ENCODE measurements around the gene MTFP1.
"Not testable (repeated sequence)": the region's sequence is repeated elsewhere in the genome, so short reads cannot be mapped to it uniquely, and the experiment has no call there.

Gene MTFP1, protein sequence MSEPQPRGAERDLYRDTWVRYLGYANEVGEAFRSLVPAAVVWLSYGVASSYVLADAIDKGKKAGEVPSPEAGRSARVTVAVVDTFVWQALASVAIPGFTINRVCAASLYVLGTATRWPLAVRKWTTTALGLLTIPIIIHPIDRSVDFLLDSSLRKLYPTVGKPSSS

DNA sequence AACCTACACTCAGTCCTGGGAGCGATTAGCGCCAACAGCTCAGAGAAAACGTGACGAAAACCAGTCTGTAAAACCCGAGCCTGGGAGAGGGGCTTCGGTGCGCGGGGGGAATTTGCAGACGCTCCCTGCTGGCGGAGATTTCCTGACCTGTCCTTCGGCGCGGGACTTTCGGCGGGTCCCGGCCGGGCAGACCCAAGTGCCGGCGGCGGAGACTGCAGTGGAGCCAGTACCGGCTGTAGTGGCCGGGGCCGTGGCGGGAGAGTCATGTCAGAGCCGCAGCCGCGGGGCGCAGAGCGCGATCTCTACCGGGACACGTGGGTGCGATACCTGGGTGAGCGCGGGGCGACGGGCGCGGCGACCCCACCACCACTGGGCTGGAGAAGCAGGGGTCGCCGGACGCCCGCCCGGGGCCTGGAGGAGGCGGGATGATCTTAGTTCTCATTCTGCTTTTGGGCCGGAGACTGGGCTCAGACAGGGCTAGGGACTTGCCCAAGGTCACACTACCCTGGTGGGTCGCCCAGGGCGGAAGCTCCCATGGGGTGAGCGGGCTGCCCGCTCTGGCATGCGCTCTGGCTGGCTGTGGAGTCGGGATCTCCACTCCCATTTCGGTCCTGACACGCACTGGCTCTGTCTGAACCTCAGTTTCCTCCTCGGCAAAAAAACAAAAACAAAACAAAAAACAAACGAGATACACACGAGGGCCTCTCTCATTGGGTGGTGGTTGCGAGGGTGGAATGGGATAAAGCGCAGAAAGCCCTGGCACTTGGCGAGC lies at the start of gene MTFP1:
MTFP1 (plus strand) TSS at position 153 of the 772 bp plus-strand sequence; CDS start at position 265, 112 bp downstream.
- DNase-seq = peak; percentile 77

DNA sequence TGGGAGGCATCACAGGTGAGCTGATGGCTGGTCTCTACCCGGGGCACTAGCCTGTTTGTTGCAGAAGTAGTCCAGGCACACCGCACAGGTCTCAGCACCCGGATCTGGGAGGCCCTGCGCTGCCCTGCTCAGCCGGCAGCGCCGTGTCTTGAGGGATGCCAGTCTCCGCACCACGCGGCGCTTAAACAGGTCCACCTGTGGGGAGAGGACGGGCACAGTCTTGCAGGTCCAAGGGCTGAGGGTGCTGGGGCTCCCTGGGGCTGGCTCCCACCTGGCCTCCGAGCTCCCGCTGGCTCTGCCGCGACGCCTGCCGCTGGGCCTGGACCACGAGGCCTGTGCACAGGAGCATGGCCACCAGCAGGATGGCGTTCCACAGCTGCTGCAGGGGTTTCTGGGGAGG lies 45.6 kb upstream of the MTFP1 start:
- no peak for DNase-seq

DNA sequence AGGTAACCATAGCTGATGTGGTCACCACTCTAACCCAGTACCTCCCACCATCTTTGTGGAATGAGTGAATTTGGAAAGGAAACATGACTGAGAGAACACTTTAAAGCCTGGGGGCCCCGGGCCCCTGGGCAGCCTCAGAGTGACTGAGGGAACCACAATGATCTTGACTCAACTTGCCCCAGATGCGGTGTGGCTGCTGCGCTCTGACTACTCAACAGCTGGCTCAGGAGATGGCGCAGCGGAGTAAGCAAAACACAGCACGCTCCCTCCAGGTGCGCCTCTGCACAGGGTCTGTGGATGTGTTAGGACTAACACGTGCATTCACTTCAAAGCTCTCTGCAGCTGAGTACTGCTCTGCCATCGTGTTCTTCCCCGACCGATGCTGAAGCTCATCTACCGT lies 44.3 kb upstream of the MTFP1 start:
- no peak for DNase-seq

DNA sequence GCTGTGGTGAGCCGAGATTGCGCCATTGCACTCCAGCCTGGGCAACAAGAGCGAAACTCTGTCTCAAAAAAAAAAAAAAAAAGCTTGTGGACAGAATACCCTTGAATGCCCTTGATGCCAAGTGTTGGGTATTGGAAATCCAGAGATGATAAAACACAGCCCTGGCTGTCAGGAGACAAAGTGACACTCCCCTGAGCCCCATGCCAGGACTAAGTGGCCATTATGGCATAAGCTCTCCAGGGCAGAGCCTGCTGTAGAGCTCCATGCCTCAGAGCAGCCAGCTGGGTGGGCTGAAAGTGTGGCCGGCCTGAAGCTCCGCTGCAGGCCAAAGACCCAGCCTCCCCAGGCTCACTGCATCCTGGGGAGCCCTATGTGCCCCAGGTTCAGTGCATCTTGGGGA lies 43.2 kb upstream of the MTFP1 start:
- no peak for DNase-seq

DNA sequence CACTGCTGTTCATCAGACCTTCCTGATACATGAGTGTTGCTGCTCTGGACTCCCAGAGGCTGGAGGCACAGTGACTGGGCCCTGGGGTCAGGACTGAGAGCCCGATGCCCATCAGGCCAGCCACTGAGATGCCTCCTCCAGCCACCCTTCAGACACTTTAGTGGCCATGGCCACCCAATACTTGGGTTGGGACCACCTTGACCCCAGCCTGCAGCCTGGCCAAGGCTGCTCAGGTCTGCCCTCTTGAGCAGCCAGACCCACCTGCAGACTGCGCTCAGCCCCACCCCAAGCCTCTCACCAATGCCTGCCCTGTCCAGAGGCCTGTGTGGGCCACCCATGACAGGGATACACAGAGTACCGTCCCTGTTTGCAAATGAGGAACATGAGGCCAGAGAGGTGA lies 42.5 kb upstream of the MTFP1 start:
- no peak for DNase-seq

DNA sequence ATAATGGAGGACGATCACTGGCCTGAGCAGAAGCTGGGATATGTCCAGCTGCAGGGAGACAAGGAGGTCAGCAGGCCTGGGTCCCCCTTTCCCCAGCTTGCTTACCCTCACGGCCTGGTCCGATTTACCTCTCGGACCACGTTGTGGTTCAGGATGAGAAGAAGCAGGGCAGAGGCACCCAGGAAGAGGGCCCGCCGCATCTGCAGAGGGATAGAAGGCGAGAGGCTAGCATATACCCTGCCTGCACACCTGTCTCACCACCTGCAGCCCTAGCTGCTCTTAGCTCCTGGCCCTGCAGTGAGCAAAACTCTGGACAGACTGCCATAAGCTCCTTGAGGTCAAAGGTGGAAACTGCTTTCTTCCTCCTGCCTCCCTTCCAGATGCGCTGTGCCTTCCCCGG lies 39.6 kb upstream of the MTFP1 start:
- no peak for DNase-seq

DNA sequence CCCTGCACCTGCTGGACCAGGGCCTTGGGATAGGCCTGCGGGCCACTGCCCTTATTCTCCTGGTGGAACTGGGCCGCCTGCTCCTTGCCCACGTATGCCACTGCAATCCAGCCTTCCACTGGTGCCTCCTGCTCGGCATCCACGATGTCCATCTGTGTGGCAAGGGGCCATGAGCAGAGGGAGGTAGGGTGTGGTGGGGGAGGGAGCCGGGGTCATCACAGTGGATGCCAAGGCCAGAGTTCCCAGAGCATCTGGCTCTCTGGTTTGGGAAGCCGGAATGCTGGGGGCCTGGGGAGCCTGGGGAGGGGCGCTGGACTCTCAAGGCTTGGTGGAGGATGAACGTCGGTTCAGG lies 39.0 kb upstream of the MTFP1 start:
- no peak for DNase-seq

DNA sequence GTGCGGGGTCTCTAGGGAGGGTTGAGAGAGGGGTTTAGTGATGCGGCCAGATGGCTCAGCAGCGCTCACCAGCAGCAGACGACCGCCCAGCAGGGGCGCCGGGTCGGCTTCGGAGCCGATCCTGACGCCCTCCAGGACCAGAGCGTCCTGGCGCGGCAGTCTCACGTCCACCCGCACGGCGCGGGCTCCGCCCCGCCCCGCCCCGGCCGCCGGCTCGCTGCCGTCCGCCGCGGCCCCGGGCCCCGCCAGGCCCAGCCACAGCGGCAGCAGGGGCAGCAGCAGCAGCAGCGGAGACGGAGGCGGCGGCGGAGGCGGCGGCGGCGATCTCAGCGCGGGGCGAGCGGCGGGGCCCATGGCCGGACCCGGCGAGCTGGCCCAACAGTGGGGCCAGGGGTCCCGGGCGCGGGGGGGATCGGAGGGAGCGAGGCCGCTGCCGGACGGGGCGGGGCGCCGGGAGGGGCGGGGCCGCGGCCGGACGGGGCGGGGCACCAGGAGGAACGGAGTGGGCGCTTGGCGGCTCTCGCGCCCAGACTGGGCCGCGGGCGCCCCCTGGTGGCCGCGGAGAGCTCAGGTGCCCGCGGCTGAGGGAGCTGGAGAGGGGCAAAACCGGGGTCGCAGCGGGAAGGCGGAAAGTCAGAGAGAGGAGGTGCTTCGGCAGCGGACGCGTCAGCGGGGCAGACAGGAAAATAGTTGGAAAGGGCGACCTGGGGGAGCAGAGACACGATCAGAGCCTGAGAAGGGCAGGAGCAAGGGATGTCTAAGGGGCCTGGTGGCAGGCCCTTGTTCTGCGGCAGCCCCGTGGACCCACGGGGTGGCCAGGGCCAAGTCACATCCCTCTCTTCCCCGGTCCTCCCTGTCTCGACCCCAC lies 38.4 kb upstream of the MTFP1 start, which contains the start of gene RNF215:
RNF215 (minus strand) TSS at position 452 of the 868 bp plus-strand sequence; CDS start at position 354, 98 bp downstream.
- peak; percentile 27 for DNase-seq

DNA sequence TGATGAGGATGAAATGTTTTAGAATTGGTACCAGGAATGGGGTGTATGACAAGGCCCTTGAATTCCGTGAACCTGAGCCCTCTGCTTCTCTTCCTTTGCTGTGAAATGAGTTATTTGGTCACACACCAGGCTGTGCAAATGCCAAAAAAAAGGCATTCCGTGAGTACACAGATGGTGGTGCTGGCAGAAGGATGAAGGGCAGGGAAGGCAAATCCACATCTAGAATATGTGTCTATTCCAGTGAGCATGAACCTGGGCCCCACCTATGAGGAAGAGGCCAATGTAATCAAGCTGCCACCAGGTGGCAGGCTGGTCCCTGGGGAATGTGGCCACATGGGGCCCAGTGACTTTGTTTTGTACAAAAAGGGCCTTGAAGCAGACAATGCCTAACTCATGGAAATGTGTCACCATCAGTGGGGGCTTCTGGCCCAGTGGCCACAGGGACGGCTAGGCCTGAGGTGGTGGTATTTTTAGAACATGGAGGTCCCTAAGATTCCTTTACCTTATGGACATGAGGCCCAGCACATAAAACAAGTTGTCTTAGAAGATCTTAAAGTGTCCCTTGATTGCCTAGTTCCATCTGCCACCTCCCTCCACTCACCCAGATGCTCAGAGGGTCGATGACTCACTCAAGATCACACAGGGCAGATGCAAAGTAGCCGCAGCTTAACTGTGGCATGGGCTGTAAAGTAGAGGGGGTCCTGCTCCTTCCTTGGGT lies 34.4 kb upstream of the MTFP1 start:
- DNase-seq = no peak

DNA sequence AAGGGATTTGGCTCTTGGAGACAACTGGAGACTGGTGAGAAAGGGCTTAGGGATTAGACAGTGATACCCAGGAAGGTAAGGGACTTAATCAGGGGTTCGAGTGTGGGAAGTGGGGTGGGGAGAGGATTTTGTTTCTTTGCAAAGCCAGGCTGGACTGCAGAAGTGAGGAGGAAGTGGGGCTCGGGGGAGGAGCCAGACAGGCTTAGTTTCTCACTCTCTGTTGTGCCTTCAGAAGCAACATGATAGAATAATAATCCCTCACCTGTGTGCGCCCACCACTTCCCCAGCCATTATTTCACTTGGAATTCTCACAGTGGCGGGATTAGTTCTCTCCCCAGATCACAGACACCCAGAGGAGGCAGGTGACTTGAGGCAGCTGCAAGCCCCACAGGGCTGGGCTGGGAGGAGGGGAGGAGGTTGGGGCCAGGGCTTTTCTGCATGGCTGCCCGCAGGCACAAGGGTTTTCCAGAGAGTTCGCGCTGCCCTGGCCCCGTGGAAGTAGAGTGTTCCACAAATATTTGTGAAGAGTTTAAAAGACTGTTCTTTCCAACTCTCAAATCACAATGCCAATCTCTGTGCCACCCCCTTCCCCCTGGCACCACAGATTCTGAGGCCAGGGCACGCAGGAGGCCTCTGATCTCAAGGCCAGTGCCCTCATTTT lies 32.8 kb upstream of the MTFP1 start:
- DNase-seq = no peak

DNA sequence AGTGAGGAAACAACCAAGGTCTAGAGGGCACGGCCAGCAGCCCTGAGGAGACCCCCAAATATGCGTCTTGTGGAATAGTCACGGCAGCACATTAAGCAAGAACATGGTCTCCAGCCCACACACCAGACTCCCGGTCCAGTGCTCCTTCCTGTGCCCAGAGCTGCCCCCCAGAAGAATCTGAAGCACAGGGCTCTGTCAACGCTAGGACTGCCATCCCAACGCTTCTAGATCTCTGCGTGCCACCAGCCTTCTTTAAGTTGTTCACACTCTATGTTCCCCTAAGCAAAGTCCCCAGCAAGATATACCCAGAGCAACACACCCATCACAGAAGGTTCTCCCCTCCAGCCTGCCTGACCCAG lies 32.3 kb upstream of the MTFP1 start:
- no peak for DNase-seq

DNA sequence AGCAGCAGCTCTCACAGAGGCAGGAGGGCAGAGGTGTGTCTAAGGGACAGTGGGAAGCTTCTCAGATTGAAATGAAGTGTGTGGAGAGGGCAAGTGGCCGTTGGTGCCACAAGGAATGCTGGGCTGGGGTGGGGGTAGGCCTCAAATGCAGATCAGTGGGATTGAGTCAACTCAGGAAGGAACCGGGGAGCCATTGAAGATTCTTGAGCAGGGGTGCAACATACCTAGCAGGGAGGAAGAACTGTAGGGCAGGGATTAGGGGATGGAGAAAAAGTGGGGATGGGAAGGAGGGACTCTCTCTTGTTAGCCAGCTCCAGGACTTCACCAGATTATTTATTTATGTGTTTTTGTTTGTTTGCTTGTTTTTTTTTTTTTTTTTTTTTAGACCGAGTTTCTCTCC lies 31.7 kb upstream of the MTFP1 start:
- DNase-seq = no peak

DNA sequence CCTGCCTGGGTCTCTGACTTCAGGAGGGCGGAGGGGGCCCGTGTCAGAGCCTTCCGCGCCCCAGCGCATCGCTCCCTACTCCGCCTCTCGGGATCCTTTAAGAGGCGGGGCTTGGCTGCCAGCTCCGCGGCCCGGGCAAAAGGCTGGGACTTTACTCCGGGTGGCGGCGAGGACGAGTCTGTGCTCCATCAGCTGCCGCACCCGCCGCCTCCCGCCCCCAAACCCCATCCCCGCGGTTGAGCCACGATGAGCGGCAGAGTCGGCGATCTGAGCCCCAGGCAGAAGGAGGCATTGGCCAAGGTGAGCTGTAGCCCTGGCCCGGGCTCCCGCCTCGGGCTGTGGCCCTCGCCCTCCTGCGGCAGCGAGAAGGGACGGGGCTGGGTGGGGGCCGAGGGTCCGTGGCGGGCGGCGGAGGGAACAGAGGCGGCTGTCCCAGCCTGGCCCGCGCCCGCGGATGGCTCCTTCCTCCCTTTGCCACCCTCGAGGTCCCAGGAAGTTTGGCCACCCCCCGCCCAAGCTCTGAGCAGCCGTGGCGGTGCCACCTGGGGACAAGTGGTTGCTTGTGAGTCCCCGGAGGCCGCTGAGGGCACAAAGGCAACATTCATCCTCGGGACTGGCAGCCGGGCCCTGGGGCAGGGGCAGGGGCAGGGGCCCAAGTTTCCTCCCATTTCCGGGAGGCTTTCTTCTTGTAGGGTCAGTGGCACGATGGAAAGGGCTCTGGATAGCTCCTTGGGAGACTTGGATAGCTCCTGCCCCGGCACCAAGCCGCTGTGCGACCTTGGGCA lies 28.5 kb upstream of the MTFP1 start, which contains the start of gene SEC14L2:
SEC14L2 (plus strand) TSS at position 148 of the 785 bp plus-strand sequence; CDS start at position 247, 99 bp downstream.
- peak; percentile 44 for DNase-seq

DNA sequence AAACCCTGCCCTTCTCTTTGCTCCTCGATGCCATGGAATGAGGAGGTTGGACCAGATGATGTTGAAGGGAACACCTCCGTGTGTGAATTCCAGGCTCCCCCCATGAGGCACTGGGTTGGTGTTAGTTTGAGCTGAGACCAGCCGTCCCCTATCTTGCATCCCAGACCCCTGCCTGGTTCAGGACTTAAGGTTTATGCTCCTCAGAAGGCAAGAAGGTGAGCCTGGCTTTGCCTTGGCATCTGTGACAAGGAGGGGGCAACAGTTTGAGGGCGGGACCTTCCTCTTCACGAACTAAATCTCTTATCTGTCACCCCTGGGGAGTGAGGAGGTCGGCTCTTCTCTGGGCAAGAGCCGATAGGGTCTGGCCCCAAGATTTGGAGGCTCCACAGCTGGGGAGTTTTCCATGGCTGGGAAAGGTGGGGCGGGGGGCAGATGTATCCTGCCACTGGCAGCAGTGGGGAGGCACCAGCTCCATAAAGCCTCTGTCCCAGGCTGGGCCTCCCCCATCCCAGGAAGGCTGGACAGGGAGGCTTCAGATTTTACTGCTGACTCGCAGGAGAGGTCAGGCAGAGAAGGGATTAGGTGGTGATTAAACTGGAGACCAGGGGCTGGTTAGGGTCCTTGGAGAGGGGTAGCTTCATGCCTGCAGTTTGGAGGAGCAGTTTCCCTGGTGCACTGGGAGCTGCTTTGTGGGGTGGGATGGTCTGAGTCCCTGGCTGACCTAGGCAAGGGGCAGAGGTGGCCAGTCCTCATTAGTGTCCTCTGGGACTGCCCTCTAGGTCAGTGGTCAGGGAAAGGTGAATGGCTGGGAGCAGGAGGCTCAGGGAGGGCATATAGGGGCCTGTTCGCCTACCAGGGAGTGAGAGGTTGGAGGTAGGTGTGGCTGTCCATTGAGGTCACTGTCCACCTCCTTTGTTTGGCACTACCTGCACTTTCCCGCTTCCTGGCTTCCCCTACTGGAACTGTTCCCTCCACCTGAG lies 27.6 kb upstream of the MTFP1 start:
- DNase-seq = no peak

DNA sequence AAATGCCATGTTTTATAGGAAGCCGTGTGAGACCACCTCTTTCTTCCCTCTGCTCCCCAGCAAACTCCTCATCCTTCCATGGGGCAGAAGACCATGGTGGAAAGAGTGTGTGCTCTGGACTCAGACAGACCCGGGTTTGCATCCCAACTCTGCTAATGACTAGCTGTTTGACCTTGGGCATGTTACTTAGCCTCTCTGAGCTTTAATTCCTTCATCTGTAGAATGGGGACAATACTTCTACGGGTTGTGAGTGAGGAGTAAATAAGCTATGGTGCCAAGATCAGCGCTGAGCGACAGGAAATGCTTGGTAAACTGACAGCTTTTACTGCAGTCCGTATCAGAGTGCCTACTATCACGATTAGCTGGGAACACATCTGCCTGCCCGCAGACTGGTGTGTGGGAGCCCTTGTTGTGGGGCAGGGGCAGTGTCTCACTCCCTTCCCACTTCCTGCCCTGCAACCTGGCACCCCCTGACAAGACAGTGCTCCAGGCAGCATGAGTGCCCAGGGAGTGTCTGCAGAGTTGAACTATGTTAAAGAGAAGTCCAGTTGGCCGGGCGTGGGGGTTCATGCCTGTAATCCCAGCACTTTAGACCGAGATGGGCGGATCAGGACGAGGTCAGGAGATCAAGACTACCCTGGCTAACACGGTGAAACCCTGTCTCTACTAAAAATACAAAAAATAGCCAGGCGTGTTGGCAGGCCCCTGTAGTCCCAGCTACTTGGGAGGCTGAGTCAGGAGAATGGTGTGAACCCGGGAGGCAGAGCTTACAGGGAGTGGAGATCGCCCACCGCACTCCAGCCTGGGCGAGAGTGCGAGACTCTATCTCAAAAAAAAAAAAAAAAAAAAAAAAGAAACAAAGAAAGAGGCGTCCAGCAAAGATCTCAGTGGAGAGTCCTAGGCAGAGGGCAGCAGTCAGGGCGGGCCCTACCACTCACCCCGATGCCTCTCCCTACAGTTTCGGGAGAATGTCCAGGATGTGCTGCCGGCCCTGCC lies 26.6 kb upstream of the MTFP1 start:
- DNase-seq = no peak

DNA sequence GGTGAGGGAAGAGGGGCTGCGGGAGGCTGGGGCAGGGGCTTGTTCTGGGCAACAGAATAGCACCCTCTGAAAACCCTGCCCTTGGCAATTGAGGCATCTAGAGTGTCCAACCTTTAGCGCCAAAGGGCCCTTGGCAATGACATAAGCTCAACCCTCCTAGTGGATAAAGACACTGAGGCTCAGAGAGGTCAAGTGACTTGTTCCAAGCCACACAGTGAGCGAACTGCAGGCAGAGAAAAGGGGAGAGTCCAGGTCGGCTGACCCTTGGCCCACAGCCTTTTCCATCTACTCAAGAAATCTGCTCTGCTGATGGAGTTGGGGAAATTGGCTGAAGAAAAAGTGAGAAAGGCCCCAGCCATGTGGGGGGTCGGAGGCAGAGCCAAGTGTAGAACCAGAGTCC lies 25.9 kb upstream of the MTFP1 start:
- no peak for DNase-seq

DNA sequence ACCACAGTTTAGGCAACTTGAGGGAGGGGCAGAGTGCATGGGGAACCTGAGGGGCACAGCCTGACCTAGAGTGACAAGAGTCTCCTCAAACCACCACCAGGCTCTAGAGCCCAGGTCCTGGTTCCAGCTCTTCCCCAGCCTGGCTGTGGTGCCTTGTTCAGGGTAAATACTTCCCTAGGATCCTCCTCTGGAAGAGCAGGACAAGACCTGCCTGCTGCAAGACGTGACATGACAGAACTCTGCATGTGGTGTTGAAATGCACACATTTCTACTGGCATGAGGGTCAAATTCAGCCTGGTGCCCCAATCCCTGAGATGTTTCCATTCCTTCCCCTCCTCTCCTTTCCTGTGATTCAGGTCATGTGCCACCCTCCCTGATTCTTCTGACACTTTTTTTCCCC lies 25.4 kb upstream of the MTFP1 start:
- no peak for DNase-seq

DNA sequence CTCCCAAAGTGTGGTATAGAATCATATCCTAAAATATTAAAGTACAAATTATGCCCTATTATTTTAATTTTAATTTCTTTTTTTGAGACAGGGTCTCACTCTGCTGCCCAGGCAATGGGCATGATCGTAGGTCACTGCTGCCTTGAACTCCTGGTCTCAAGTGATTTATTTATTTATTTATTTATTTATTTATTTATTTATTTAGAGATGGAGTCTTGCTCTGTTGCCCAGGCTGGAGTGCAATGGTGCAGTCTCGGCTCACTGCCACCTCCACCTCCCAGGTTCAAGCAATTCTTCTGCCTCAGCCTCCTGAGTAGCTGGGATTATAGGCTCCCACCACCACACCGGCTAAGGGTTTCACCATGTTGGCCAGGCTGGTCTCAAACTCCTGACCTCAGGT lies 24.5 kb upstream of the MTFP1 start:
- DNase-seq = not testable (repeated sequence)
